ENCODE data around the gene MINAR2. TPM values are rescaled to one million over a fixed set of nuclear protein-coding genes. Genes with fewer than 3 reads are reported as not detected.
A peak's percentile ranks its signal among the peaks of the same experiment; 100 is the strongest.

Gene MINAR2, protein sequence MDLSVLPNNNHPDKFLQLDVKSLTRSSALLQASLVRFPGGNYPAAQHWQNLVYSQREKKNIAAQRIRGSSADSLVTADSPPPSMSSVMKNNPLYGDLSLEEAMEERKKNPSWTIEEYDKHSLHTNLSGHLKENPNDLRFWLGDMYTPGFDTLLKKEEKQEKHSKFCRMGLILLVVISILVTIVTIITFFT
- total RNA-seq (2014; rRNA removed) = not detected in 2 replicates
- not detected for polyA plus RNA-seq (2012)

- no peak for DNase-seq (ENCODE audit: low read depth)
Measured at GRCh38 chr5:129747572-129748407, at the start of gene MINAR2. Gene MINAR2, plus strand, starts transcription at chr5:129748094. Its CDS starts 97 bp downstream, at chr5:129748191.

DNA sequence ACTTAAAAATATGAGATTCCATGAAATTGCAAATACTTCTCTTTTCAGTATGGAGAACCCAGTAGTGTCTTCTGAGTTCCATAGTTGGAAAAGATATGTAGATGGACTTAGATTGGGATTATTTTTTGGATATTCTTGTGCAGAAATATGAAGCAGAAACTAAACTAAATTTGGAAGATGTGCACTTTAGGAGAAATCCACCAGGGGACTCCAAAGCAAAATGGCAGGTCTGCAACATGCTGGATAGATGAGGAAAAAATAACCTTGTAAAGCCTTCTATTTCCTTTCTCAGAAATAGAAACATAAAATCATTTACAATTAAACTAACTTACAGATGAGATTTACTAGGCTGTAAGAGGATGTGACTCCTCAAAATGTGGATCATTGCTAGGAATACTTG, 49.2 kb upstream of the MINAR2 start:
- DNase-seq (ENCODE audit: low read depth) = peak; percentile 17

DNA sequence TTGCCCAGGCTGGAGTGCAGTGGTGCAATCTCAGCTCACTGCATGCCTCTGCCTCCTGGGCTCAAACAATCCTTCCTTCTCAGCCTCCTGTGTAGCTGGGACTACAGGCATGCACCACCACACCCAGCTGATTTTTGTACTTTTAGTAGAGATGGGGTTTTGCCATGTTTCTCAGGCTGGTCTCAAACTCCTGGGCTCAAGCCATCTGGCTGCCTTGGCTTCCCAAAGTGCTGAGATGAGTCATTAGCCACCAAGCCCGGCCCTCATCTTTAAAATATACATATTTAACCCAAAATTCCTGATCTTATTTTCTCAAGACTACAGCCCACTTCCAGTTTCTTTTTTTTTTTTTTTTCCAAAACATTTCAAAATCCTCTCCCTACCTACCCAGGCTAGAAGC, 31.7 kb upstream of the MINAR2 start:
- no peak for DNase-seq (ENCODE audit: low read depth)

- DNase-seq (ENCODE audit: low read depth) = no peak
Measured at GRCh38 chr5:129716651-129717050, 31.2 kb upstream of the MINAR2 start.

DNA sequence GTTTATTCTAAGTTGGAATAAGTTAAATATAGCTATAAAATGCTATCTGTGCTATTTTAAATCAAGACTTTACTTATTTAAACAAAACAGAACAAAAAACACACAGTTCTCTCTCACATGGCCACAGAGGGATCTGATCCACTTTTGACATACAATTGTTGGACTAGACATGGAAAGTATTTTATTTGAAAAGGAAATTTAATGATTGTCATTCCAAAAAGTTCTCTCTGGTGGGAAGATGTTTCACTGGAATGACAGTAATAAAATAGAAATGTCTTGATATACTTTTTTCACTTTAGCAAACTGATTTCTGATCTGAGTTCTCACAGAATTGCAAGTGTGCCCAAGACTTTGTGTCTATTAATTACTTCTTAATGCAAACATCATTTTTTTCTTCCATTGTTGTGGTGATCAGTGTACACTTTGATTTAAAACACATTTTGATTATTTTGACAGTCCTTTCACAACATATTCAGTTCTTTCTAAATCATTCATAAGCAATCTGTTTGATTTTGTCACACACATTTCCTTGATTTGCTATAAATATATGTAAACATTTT, 30.1 kb upstream of the MINAR2 start:
- DNase-seq (ENCODE audit: low read depth) = no peak

- no peak for DNase-seq (ENCODE audit: low read depth)
Measured at GRCh38 chr5:129718471-129719090, 29.3 kb upstream of the MINAR2 start.

GRCh38 chr5:129724222-129724621, 23.7 kb upstream of the MINAR2 start:
- DNase-seq (ENCODE audit: low read depth) = no peak

DNA sequence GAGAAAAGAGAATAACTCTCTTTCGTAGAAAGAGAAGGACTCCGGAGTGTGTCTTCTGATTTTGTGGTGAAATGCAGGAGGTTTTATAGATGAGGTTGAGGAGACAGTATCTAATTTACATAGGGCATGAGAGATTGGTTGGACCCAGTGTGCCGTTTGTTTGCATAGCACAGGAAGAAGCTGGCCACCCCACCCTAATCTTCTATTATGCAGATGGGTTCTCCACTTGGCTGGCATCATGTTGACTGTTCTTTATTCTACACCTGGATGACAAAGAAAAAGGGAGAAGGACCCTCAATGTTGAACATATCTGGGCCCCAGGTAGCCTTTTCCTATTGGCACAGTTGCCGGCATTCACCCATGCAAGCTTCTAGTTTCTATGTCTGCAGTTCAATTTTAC, 23.2 kb upstream of the MINAR2 start:
- no peak for DNase-seq (ENCODE audit: low read depth)

GRCh38 chr5:129739773-129740172, 8.1 kb upstream of the MINAR2 start:
- DNase-seq (ENCODE audit: low read depth) = no peak

DNA sequence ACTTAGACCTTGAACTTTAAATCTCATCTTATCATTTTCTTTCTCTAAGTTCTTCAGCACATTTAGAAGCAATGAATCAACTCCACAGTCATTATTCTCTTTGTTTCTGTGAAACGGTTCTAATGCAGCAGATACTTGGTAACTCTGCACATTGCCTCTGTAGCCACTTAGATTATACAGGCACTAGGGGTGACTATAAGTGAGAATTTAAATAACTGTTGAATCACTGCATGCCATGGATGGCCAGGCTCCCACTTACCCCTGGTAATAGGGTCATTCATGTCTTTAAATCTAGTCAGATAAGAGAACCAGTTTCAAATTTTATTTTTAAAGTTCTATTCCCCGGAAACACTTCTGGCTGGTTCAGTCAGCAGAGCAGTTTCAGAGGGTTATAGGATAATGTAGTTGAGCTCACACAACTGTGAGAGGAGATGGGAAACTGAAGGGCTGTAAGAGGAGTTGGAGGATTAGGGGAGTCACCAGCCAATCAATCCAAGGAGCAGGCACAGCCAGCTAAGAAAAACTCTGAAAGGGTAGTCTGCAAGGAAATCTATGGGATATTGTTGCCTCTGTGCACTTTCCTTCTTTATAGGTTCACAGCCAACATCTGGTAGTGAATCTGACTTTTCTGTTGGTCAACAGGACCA, 4.2 kb upstream of the MINAR2 start:
- no peak for DNase-seq (ENCODE audit: low read depth)

GRCh38 chr5:129745997-129746396, 1.9 kb upstream of the MINAR2 start:
- DNase-seq (ENCODE audit: low read depth) = no peak

DNA sequence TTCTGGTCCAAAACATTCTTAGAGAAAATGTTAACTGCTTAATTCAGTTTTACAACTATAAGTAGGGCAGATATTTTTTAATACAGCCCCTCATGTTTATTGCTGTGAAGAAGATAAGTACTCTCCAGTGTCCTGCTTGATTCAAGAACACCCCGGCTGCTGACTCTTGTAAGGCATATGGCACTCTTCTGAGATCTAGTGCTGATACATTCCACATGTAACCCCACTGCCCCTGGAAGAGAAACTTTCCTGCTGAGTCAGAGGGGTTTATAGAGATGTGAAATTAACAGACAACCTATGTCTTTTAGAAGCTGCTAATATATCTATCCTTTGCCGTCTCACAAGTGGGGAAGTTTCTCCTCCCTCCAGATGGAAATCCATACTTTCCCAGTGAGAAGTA, 1.0 kb upstream of the MINAR2 start:
- peak; percentile 43 for DNase-seq (ENCODE audit: low read depth)

GRCh38 chr5:129748913-129749880, 1.3 kb downstream of the MINAR2 start:
- DNase-seq (ENCODE audit: low read depth) = peak; percentile 89

DNA sequence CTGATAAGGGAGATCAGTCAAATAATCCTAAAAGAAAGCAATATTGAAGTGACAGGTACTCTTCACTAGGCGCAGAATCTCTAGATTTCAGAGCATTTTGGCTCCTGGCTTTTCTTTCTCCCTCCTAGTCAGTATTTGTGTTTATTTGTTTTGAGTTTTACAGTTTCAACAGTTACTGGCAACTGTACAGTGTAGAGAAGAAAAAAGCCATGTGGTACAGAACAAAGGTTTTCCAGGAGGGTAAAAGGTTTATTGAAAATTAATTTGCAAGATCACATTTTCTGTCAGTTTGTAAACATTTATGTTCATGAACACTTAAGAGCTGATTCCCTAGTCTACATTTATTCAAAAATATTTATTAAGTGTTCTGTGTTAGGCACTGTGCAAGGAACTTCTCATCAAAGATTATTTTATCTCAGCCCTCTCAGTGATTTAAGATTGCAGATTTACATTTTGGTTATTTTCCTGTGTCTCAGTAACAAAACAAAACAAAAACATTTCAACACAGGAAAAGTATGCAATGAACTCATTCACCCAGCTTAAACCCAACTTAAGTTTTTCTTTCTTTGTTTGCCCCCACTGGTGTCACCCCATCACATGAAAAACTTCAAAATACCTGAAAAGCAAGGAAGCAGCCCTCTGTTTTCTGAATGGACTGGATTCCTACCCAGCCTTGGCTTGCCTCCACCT, 12.9 kb downstream of the MINAR2 start:
- no peak for DNase-seq (ENCODE audit: low read depth)

DNA sequence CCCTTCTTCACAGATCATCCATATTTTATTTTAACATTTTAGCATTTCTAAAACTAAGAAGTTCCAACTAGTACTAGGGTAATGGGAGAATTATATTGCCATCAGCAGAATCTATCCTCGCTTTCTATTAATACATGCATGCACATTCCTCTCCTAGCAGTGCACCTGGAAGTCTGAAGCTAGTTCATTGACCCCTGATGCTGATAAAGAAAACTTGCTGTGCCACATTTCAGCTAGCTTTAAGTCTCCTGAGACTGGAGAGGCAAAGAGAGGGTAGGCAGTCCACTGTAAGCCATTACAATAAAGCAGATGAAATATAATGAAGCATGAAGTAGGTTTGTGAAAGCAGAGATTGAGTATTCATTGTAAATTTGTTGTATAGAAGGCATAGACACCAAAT, 15.8 kb downstream of the MINAR2 start:
- no peak for DNase-seq (ENCODE audit: low read depth)

DNA sequence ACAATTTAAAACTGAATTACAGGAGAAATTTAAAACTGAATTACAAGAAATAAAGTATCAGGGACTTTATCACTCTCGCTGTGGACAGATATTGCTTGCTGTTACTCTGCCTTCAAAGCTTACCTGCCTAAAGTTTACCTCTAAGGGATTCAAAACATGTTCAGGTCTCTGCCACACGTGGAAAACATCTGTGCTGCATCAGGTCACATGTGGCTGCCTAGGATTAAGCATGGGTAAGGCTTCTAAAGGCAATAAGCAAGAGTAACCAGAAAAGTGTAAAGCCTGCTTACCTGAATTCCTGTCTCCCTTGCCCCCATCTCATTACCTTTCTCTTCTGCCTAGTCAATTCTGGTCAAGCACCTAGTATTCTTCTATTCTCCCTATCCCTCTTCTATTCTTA, 18.9 kb downstream of the MINAR2 start:
- no peak for DNase-seq (ENCODE audit: low read depth)

- peak; percentile 89 for DNase-seq (ENCODE audit: low read depth)
Measured at GRCh38 chr5:129767927-129768380, 20.1 kb downstream of the MINAR2 start.

GRCh38 chr5:129768735-129769134, 20.8 kb downstream of the MINAR2 start:
- DNase-seq (ENCODE audit: low read depth) = no peak

GRCh38 chr5:129770024-129770820, 22.3 kb downstream of the MINAR2 start:
- DNase-seq (ENCODE audit: low read depth) = no peak
